PFSK-1 (cell line): ENCODE measurements around the gene CLCN7.

Experiments used
- FOXP2 ChIP-seq: optimal IDR thresholded peaks from 2 replicates; pipeline ENCODE3; 2011; ENCODE audit warnings: borderline replicate concordance, control low read depth, inconsistent platforms; ENCODE audit not compliant: insufficient read depth; ENCODE audit errors: extremely low read length, extremely low read depth
- POLR2AphosphoS5 ChIP-seq: IDR thresholded peaks from 2 replicates; pipeline ENCODE4 v1.6.1; 2012; ENCODE audit warnings: low read depth, mild to moderate bottlenecking, control low read depth, low read length, moderate library complexity
- SIN3A ChIP-seq: IDR thresholded peaks from 2 replicates; pipeline ENCODE4 v1.6.1; 2012; ENCODE audit warnings: mild to moderate bottlenecking, low read length, moderate library complexity, borderline replicate concordance; ENCODE audit not compliant: insufficient read depth
- TAF1 ChIP-seq: IDR thresholded peaks from 2 replicates; pipeline ENCODE4 v1.6.1; 2012; ENCODE audit warnings: low read length, control low read depth, borderline replicate concordance; ENCODE audit not compliant: insufficient read depth
- TF ChIP-seq, protein P1 (sequence below), 2 experiments: IDR thresholded peaks; 2 replicates each; pipeline versions ENCODE4 v1.6.1 to v1.8.0; 2011 to 2012; ENCODE audit warnings: low read depth in 2 of 2, low read length in 2 of 2, control low read depth in 1 of 2, inconsistent platforms in 1 of 2, mild to moderate bottlenecking in 1 of 2, moderate library complexity in 1 of 2; ENCODE audit not compliant: insufficient read depth in 1 of 2

Gene CLCN7

DNA sequence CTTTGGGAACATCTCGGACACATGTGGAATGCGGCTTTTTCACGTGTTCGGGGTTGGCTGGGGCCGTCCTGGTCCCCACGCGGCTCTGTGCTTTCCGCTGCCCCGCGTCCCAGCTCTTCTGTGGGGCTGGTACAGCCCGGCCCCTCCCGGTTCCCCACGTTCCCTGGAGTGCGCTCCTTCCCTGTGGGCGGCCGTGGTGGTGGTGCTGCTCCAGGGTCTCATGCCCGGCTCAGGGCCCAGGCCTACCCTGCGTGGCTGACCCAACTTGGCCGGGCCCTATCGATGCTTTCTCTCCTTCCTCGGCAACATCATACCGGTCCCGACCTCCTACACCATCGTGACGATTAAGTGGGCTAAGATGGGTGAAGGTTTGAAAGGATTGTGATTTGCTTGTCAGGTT is 21.6 kb upstream of the CLCN7 start:
- TF ChIP-seq TAF1 (no peak), FOXP2 (no peak), POLR2AphosphoS5 (no peak), SIN3A (no peak)
- TF ChIP-seq, protein P1, sequence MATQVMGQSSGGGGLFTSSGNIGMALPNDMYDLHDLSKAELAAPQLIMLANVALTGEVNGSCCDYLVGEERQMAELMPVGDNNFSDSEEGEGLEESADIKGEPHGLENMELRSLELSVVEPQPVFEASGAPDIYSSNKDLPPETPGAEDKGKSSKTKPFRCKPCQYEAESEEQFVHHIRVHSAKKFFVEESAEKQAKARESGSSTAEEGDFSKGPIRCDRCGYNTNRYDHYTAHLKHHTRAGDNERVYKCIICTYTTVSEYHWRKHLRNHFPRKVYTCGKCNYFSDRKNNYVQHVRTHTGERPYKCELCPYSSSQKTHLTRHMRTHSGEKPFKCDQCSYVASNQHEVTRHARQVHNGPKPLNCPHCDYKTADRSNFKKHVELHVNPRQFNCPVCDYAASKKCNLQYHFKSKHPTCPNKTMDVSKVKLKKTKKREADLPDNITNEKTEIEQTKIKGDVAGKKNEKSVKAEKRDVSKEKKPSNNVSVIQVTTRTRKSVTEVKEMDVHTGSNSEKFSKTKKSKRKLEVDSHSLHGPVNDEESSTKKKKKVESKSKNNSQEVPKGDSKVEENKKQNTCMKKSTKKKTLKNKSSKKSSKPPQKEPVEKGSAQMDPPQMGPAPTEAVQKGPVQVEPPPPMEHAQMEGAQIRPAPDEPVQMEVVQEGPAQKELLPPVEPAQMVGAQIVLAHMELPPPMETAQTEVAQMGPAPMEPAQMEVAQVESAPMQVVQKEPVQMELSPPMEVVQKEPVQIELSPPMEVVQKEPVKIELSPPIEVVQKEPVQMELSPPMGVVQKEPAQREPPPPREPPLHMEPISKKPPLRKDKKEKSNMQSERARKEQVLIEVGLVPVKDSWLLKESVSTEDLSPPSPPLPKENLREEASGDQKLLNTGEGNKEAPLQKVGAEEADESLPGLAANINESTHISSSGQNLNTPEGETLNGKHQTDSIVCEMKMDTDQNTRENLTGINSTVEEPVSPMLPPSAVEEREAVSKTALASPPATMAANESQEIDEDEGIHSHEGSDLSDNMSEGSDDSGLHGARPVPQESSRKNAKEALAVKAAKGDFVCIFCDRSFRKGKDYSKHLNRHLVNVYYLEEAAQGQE (IDR thresholded peaks at IDR 0.05; ENCODE audit: insufficient read depth in 1 of 2, low read depth in 2 of 2, low read length in 2 of 2), result no peak

DNA sequence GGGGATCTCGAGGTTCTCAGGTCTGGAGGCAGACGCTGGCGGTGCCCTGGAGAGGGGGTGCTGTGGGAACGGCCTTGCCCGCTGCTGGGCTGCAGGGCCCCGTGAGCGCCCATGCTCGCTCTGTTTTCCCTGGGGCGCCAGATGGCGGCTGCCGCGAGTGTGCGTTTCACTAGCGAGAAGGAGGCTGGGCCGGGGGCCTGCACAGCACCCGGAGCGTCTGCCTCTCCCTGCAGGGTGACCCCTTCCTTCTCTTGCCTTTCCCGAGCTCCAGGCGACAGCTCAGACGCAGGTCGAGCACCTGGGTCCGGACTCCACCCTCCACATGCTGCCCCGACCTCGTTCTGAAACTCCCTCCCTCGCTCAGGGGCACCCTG is 21.0 kb upstream of the CLCN7 start:
- TF ChIP-seq POLR2AphosphoS5, result no peak
- TF ChIP-seq, protein P1 (IDR thresholded peaks at IDR 0.05; ENCODE audit: insufficient read depth in 1 of 2, low read depth in 2 of 2, low read length in 2 of 2), result no peak

DNA sequence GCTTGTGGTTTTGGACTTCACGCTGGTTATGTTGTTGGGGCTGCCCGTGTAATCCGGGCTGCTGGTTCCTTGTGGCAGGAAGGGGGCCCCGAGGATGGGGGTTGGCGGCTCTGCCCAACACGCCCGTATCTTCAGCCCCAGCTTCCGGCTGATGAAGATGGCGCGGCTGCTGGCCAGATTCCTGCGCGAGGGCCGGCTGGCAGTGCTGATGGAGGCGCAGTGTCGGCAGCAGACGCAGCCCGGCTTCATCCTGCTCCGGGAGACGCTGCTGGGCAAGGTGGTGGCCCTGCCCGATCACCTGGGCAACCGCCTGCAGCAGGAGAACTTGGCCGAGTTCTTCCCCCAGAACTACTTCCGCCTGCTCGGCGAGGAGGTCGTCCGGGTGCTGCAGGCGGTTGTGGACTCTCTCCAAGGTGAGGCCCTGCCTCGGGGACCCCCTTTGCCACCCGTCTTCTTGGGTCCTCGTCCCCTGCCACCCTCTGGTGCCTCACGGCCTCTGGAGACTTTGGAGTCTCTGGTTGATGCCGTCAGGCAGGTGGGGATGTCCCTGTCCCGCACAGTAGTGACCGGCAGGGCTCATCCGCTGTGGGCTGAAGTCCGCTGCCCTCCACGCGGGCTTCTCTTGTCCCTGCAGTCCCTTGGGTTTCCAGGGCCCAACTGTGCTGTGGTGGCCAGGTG is 20.5 kb upstream of the CLCN7 start:
- no peak for TF ChIP-seq FOXP2
- TF ChIP-seq TAF1, result no peak
- TF ChIP-seq SIN3A, result no peak
- TF ChIP-seq, protein P1 (IDR thresholded peaks at IDR 0.05; ENCODE audit: insufficient read depth in 1 of 2, low read depth in 2 of 2, low read length in 2 of 2), result no peak
- TF ChIP-seq POLR2AphosphoS5, result no peak

DNA sequence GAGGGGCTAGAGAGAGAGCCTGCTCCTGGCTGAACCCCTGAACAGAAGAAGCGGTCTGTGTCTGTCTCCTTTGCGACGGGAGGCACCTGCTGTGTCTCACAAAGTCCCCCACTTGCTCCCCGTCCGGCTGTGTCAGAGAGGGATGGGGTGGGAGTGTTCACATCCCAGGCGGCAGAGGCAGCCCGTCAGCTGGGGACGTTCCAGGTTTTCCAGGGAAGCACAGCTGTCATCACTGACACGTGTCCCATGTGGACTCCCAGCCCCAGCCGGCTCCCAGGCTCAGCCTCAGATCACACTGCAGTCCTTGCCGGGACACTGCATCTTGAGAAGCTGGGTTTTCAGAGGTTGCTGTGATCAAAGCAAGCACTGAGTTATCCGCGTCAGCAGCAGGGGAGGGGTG is 19.9 kb upstream of the CLCN7 start:
- TF ChIP-seq TAF1 (no peak), POLR2AphosphoS5 (no peak), FOXP2 (no peak), SIN3A (no peak)
- TF ChIP-seq, protein P1 (IDR thresholded peaks at IDR 0.05; ENCODE audit: insufficient read depth in 1 of 2, low read depth in 2 of 2, low read length in 2 of 2), result no peak

DNA sequence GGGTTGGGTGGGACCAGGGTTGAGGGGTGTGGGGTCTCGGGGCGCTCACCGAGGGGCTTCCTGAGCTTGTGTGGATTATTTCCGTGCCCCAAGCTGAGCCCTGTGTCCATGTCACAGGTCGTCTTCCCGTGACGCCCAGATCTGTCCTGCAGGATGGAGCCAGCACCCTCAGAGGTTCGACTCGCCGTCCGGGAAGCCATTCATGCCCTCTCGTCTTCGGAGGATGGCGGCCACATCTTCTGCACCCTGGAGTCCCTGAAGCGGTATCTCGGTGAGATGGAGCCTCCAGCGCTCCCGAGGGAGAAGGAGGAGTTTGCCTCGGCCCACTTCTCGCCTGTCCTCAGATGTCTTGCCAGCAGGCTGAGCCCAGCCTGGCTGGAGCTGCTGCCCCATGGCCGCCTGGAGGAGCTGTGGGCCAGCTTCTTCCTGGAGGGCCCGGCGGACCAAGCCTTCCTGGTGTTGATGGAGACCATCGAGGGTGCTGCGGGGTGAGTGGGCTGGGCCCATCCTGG is 19.4 kb upstream of the CLCN7 start:
- TF ChIP-seq SIN3A (no peak), FOXP2 (no peak), POLR2AphosphoS5 (no peak), TAF1 (no peak)
- TF ChIP-seq, protein P1 (IDR thresholded peaks at IDR 0.05; ENCODE audit: insufficient read depth in 1 of 2, low read depth in 2 of 2, low read length in 2 of 2), result no peak
